ENCODE measurements around the gene AP1S3. TPM values are rescaled to one million over a fixed set of nuclear protein-coding genes. Genes with fewer than 3 reads are reported as not detected.

The AP1S3 gene
- total RNA-seq, 1 donor from 2014 or later: 4.0 TPM

DNA sequence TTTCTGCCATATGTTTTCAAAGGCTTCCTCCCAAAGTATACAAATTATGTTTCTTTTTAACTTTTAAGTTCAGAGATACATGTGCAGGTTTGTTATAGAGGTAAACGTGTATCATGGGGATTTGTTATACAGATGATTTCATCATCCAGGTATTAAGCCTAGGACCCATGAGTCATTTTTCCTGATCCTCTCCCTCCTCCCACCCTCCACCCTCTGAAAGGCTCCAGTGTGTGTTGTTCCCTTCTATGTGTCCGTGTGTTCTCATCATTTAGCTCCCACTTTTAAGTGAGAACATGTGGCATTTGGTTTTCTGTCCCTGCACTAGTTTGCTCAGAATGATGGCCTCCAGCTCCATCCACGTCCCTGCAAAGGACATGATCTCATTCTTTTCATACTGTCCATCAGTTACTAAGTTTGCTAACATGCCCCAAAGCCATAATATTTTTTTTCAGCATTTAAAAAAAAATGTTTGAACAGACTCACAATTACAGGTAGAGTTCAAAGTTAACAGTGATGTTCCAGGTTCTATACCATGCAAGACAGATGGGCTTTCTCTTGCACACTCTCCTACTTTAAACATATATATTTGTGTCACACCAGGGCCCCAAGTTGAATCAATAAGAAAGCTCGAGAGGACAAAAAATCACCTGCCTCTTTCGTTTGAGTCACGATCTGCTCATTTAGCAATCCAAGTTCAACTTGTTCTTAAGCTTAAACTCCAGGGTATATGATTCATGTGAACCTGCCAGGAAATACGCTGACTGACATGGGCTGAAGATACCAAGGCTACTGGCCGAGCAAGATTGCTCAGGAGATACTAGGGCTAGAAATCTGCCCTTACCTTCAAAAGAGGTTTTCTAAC is 77.6 kb downstream of the AP1S3 start:
- no peak for DNase-seq

- no peak for DNase-seq
Measured at GRCh38 chr2:223758131-223758840, 79.1 kb downstream of the AP1S3 start.

- no peak for DNase-seq
Measured at GRCh38 chr2:223753940-223754339, 83.4 kb downstream of the AP1S3 start.

GRCh38 chr2:223751012-223751411 is 86.4 kb downstream of the AP1S3 start:
- DNase-seq: no peak

DNA sequence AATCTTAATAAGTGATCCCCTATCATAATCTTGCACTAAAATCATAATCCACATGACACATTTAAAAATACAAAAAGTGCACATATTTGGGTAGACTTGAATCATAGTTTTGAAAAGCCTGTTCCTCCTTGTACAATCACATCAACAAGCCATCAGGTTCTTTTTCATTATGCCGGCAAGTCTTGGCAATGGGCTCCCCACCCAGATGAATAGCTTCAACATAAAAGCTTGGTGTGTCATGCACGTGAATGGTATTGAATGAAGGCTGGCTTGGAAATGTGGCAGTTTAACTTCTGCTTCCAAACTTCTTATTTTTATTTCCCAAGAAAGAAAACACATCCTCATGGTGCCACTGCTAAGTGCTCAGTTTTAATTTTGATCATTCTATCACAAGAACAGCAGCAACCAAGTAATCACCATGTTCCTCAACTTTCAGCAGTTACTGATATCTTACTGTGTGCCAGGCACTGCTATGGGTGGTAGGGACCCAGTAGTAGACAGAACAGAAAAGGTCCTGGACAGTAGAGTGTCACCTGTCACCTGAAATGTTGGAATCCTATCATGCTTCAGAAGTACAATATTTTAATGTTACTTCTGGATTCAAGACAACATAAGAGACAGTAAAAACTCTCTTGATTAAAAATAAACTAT is 89.9 kb downstream of the AP1S3 start:
- DNase-seq: no peak

DNA sequence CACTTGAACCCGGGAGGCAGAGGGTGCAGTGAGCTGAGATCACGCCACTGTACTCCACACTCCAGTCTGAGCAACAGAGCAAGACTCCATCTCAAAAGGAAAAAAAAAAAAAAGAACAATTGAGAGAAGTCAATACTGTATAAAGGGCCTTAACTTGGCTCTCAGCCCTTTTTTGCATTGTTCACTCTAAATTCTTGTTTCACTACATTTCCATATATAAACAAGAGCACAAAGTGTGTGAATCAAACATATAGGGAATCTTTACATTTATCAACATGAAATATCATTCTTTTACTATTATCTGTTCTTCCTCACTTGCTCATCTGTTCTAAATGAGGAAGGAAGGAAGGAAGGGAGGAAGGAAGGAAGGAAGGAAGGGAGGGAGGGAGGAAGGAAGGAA is 90.8 kb downstream of the AP1S3 start:
- no peak for DNase-seq

DNA sequence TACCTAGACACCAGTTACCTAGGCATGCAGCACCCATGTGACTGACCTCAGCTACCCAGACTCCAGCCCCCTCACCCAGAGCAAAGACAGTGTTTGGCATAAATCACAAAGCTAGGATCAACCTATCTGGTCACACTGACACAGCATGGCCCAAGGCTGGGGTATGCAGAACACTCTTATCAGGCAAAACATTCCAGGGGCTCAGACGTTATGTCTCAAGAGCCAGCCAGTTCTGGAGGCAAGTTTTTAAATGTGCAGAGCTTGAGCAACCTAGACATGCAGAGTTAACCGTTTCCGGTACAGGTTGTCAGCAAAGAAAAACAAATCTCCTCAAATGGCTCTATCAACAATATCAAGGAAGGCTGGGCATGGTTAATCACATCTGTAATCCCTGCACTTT is 92.8 kb downstream of the AP1S3 start:
- no peak for DNase-seq

GRCh38 chr2:223740679-223741078 is 96.7 kb downstream of the AP1S3 start:
- DNase-seq: no peak

- DNase-seq: no peak
Measured at GRCh38 chr2:223737207-223737606, 100.2 kb downstream of the AP1S3 start.

- no peak for DNase-seq
Measured at GRCh38 chr2:223736488-223736887, 100.9 kb downstream of the AP1S3 start.

DNA sequence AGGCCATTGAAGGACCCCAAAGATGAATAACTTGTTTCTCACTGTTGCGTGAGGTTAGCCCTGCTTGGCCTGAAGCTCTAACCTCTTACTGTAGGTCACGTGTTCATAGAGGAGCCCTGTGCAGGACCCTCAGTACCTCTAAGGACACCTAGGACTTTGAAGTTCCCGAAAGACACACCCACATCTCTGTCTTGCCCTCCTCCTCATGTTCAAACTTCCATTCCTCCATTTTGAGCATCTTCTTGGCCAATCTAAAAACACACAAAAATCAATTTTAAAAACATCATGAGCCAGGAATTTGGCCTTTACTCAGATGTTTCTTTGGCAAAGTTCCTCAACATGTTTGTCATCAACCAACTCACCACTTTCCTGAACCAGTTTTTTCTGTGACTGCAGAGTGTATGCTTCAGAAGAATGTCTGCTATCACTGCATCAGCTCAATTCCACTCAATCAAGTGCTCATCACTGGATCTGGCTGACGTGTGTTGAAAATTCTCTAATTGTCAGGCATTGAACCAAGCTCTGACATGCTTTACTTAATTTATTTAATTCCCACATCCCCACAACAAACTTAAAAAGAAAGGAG is 101.6 kb downstream of the AP1S3 start:
- DNase-seq: peak; percentile 33

- DNase-seq: no peak
Measured at GRCh38 chr2:223735035-223735640, 102.2 kb downstream of the AP1S3 start.

DNA sequence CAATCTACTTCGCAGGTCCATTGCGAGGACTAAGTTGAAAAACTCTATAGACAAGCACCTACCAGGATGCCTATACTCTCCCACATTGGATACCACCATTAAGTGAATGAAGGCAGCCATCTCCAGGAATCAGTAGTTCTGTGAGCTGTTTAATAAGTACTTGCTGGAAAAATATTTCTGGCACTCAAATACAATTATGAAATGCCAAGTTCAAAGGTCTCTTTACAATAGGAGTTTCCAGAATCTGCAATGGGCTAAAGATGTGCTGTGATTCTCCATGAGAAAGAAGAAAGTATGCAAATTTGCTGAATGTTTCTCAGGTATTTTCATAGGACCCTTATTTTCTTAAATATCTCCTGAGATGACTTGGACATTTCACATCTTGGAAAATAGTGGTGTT is 103.0 kb downstream of the AP1S3 start:
- DNase-seq: no peak

DNA sequence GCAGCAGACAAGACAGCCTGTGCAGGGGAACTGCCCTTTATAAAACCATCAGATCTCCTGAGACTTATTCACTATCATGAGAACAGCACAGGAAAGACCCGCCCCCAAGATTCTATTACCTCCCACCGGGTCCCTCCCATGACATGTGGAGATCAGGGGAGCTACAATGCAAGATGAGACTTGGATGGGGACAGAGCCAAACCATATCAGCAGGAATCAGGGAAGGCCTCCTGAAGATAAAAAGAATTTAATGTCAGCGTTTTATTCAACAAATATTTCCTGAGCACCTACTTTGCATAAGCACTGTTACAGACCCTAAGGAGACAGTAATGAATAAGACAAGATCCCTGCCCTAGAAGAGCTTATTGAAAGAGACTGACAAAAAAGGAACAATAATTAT is 105.0 kb downstream of the AP1S3 start:
- no peak for DNase-seq

- no peak for DNase-seq
Measured at GRCh38 chr2:223731503-223731902, 105.9 kb downstream of the AP1S3 start.

DNA sequence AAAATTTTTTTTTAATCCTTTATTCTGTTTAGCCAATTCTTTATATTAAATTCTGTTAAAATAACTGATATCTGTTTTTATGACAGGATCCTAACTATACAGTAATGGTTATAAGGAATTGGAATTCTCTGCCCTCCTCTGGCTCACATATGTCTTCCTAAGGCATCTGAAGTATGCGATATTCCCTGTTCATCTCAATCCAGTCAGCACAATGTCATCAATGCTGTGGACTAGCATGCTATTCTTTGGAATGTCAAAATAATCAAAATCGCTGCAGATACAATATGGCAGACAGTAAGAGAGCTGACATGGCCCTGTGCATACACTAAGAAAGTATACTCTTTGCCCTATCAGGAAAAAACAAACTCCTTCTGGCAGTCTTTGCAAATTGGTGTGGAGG is 107.6 kb downstream of the AP1S3 start:
- no peak for DNase-seq

DNA sequence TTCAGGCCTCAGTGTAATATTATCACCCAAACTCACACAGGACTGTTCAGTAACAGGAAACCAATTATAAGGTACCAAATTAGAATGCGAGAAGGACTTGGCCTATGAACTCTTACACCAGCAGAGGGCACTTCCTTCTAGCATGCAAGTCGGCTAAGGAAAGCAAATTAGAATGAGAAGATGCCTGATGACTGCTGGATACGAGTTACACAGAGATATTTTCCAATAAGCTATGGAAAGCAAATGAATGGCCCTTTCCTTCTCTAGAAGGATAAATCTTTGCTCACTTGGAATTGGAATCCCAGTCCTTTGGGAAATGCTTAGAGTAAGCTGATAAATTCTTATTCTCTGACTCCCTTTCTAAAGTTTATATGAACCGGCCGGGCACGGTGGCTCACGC is 109.8 kb downstream of the AP1S3 start:
- DNase-seq: no peak

- DNase-seq: no peak
Measured at GRCh38 chr2:223725986-223726970, 111.1 kb downstream of the AP1S3 start.

DNA sequence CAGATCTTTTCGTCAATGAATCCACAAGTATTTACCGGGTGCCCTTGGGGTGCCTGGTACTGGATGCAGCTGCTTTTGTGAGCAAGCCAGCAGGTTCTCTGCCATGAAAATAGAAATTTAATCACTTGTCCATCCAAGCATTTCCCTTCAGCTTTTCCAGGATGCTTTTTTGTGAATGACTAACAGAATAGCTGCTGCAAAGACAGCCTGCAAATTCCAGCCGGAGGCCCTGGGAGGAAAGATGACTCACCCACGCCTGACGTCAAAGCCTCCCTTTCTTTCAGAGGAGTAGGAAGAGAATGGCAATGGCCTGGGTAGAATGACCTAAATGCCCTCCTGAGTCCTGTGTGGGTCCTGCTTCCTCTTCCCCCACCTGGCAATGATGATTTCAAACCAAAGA is 111.9 kb downstream of the AP1S3 start:
- DNase-seq: peak; percentile 87

DNA sequence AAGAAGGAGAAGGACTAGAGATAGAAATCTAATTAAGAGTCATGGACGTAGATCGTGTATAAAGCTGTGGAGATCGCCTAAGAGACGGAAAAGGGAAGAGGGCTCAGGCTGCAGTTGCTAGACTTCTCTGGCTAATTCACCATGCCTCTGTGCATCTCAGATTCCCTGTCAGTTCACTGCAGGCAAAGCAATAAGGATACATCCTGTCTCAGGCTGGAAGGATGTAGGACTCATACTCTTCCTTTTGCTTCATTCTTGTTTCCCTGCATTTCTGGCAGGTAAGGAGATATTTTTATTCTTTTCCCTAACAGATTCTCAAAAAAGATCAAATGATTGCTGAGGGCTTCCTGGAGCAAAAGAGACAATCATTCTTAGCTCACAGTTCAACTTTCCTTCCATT is 112.5 kb downstream of the AP1S3 start:
- no peak for DNase-seq

GRCh38 chr2:223723954-223724411 is 113.4 kb downstream of the AP1S3 start:
- DNase-seq: no peak
